ENCODE data around the gene PSG1. TPM values are rescaled to one million over a fixed set of nuclear protein-coding genes. Genes with fewer than 3 reads are reported as not detected.
A peak's percentile ranks its signal among the peaks of the same experiment; 100 is the strongest.
"Not testable (repeated sequence)": the region's sequence is repeated elsewhere in the genome, so short reads cannot be mapped to it uniquely, and the experiment has no call there.

PSG1 gene
- total RNA-seq, 4 donors from 2014 or later, result 0.12 TPM; not detected in 3

GRCh38 chr19:42850981-42851717 lies 28.4 kb downstream of the PSG1 start:
- ATAC-seq, result peak; percentile 79
- Histone ChIP-seq H3K27ac (peak overlapping the region in 2 of 4 donors; percentile 64 to 76), H3K27me3 (no peaks in the 10 kb centered on the region), H3K4me1 (no peaks in the 10 kb centered on the region), H3K4me3 (no peak overlapping the region), H3K9me3 (no peaks in the 10 kb centered on the region), H3K36me3 (no peaks in the 10 kb centered on the region)
- WGBS, 2 donors (ENCODE audit: low coverage in 1 of 2), result 46 to 48% methylated on average over 3 to 6 of the region's 6 CpGs
- TF ChIP-seq POLR2A (IDR thresholded peaks at IDR 0.05), result no peak
- TF ChIP-seq EP300 (IDR thresholded peaks at IDR 0.05), result no peak
- TF ChIP-seq CTCF (IDR thresholded peaks at IDR 0.05), result no peak

- H3K36me3 ChIP-seq, result no peaks in the 10 kb centered on the region
- 57 to 61% methylated on average over 2 of the region's 2 CpGs for WGBS, 2 donors (ENCODE audit: low coverage in 1 of 2)
- H3K9me3 ChIP-seq, result no peaks in the 10 kb centered on the region
- H3K4me1 ChIP-seq, result no peaks in the 10 kb centered on the region
- TF ChIP-seq EP300 (IDR thresholded peaks at IDR 0.05) (no peak), POLR2A (IDR thresholded peaks at IDR 0.05) (no peak), CTCF (IDR thresholded peaks at IDR 0.05) (no peak), POLR2AphosphoS5 (IDR thresholded peaks at IDR 0.05) (no peak)
- ATAC-seq, result no peak
- H3K27ac ChIP-seq, result no peak overlapping the region
- H3K27me3 ChIP-seq, result no peaks in the 10 kb centered on the region
- H3K4me3 ChIP-seq, result no peak overlapping the region
These were observed 32.9 kb downstream of the PSG1 start for GRCh38 chr19:42846597-42846996.

GRCh38 chr19:42843631-42844030 lies 35.9 kb downstream of the PSG1 start:
- ATAC-seq, H3K36me3 ChIP-seq, H3K27me3 ChIP-seq, H3K9me3 ChIP-seq, H3K4me3 ChIP-seq, H3K4me1 ChIP-seq, H3K27ac ChIP-seq: not testable (repeated sequence)
- 0 to 52% methylated on average over 1 to 3 of the region's 7 CpGs for WGBS, 2 donors (ENCODE audit: low coverage in 1 of 2)

- H3K4me1 ChIP-seq, H3K4me3 ChIP-seq, H3K27me3 ChIP-seq, H3K27ac ChIP-seq, H3K36me3 ChIP-seq, ATAC-seq, H3K9me3 ChIP-seq: not testable (repeated sequence)
- WGBS, 2 donors (ENCODE audit: low coverage in 1 of 2), result 77 to 79% methylated on average over 5 to 9 of the region's 9 CpGs
These were observed 46.6 kb downstream of the PSG1 start for GRCh38 chr19:42832746-42833442.

- H3K4me1 ChIP-seq, H3K9me3 ChIP-seq, H3K27me3 ChIP-seq, H3K4me3 ChIP-seq, H3K36me3 ChIP-seq, ATAC-seq, H3K27ac ChIP-seq: not testable (repeated sequence)
- 69 to 76% methylated on average over 3 of the region's 3 CpGs for WGBS, 2 donors (ENCODE audit: low coverage in 1 of 2)
These were observed 47.4 kb downstream of the PSG1 start for GRCh38 chr19:42832023-42832680.

- 50 to 54% methylated on average over 1 of the region's 1 CpG for WGBS, 2 donors (ENCODE audit: low coverage in 1 of 2)
- no peak for ATAC-seq
These were observed 48.1 kb downstream of the PSG1 start for GRCh38 chr19:42831221-42832019.

GRCh38 chr19:42821306-42821977 lies 58.1 kb downstream of the PSG1 start:
- not testable (repeated sequence) for H3K27ac ChIP-seq, H3K36me3 ChIP-seq, H3K9me3 ChIP-seq, H3K4me1 ChIP-seq, H3K27me3 ChIP-seq, H3K4me3 ChIP-seq, ATAC-seq
- WGBS, 2 donors (ENCODE audit: low coverage in 1 of 2), result 79 to 82% methylated on average over 8 to 9 of the region's 9 CpGs

More at GRCh38 chr19:42831221-42832019, 48.1 kb downstream of the PSG1 start:
- Histone ChIP-seq H3K27me3 (no peaks in the 10 kb centered on the region), H3K36me3 (no peaks in the 10 kb centered on the region), H3K4me3 (no peak overlapping the region), H3K4me1 (no peaks in the 10 kb centered on the region), H3K27ac (no peak overlapping the region), H3K9me3 (no peaks in the 10 kb centered on the region)
- TF ChIP-seq EP300 (IDR thresholded peaks at IDR 0.05) (no peak), POLR2A (IDR thresholded peaks at IDR 0.05) (no peak), POLR2AphosphoS5 (IDR thresholded peaks at IDR 0.05) (no peak), CTCF (IDR thresholded peaks at IDR 0.05) (no peak)

GRCh38 chr19:42819960-42820650 lies 59.4 kb downstream of the PSG1 start:
- H3K27me3 ChIP-seq, H3K4me1 ChIP-seq, H3K36me3 ChIP-seq, ATAC-seq, H3K9me3 ChIP-seq, H3K27ac ChIP-seq, H3K4me3 ChIP-seq: not testable (repeated sequence)
- WGBS, 2 donors (ENCODE audit: low coverage in 1 of 2), result 34 to 80% methylated on average over 2 to 5 of the region's 5 CpGs
